ENCODE results near the gene STAT3.
A peak's percentile ranks its signal among the peaks of the same experiment; 100 is the strongest.

DNA sequence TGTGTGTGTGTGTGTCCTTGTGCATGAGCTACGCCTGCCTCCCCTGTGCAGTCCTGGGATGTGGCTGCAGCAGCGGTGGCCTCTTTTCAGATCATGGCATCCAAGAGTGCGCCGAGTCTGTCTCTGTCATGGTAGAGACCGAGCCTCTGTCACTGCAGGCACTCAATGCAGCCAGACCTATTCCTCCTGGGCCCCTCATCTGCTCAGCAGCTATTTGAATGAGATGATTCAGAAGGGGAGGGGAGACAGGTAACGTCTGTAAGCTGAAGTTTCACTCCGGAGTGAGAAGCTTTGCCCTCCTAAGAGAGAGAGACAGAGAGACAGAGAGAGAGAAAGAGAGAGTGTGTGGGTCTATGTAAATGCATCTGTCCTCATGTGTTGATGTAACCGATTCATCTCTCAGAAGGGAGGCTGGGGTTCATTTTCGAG, 77.4 kb downstream of the STAT3 start:
- TF ChIP-seq, protein P1, sequence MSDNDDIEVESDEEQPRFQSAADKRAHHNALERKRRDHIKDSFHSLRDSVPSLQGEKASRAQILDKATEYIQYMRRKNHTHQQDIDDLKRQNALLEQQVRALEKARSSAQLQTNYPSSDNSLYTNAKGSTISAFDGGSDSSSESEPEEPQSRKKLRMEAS (IDR thresholded peaks at IDR 0.05; ENCODE audit: low read depth, low read length), result no peak
- TF ChIP-seq POLR2A (IDR thresholded peaks at IDR 0.05; ENCODE audit: extremely low read depth, insufficient read length) (no peak), MYC (IDR thresholded peaks at IDR 0.05; ENCODE audit: low read depth, low read length) (0 out of 2 replicates have a peak, but pooled peaks have one; percentile 13)
- TF ChIP-seq, protein P2, sequence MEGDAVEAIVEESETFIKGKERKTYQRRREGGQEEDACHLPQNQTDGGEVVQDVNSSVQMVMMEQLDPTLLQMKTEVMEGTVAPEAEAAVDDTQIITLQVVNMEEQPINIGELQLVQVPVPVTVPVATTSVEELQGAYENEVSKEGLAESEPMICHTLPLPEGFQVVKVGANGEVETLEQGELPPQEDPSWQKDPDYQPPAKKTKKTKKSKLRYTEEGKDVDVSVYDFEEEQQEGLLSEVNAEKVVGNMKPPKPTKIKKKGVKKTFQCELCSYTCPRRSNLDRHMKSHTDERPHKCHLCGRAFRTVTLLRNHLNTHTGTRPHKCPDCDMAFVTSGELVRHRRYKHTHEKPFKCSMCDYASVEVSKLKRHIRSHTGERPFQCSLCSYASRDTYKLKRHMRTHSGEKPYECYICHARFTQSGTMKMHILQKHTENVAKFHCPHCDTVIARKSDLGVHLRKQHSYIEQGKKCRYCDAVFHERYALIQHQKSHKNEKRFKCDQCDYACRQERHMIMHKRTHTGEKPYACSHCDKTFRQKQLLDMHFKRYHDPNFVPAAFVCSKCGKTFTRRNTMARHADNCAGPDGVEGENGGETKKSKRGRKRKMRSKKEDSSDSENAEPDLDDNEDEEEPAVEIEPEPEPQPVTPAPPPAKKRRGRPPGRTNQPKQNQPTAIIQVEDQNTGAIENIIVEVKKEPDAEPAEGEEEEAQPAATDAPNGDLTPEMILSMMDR (IDR thresholded peaks at IDR 0.05; ENCODE audit: low read depth, low read length), result no peak
